Measurements from ENCODE around the gene SNRK.

DNA sequence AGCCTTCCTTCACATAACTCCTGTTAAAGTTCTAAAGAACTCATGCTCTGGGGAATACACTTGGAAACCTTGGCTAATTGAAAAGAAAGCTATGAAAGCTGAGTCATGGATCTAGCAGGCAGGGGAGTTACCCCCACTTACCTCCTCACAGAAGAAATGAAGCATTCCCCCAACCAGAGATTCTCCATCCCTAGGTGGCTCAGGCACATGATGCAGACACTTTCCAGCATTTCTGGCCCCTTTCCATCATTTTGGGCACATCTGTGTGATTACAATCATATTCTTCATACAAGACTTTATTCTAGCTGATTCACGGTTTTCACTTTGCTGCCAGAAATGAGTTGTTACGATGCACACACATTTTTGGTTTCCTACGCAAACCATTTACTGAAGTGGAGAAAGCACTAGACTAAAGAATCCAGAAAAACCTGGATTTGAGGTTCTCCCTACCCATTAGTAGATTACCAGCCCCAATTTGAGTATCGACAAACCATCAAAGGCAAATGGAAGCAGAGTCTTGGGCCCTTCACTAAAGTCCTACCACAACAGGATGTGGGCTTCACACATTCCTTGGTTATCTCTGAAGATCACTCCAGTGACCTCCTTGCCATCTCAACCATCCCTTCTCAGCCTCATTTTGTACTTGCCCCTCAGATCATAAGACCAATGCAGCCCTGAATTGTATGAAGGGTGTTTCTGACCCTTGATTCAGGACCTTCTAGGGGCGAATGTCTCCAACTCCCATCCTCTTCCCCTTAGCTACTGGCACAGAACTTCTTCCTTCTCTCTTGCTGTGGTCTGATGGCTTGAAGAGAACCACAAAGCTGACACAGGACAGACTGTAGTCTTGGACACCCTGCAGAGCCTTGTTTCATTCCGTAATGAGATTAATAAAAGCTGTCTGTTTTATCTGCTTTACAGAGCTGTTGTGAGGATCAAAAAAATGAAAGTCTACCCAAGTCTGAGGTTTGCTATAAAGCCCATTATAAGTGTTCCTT is 42.5 kb upstream of the SNRK start:
- TF ChIP-seq, protein P1, sequence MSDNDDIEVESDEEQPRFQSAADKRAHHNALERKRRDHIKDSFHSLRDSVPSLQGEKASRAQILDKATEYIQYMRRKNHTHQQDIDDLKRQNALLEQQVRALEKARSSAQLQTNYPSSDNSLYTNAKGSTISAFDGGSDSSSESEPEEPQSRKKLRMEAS (IDR thresholded peaks at IDR 0.05) = no peak
- TF ChIP-seq CTCF (IDR thresholded peaks at IDR 0.05 in 2 of 3, conservative IDR thresholded peaks at IDR 0.05 in 1 of 3; ENCODE audit: borderline replicate concordance in 1 of 3, insufficient read depth in 1 of 3, low read depth in 2 of 3, low read length in 2 of 3) (no peak), POLR2A (IDR thresholded peaks at IDR 0.05; ENCODE audit: borderline replicate concordance, extremely low read depth, insufficient read depth, insufficient read length) (no peak), SP1 (IDR thresholded peaks at IDR 0.05; ENCODE audit: low read depth) (no peak), EZH2 (IDR thresholded peaks at IDR 0.05) (no peak)
- TF ChIP-seq, protein P2, sequence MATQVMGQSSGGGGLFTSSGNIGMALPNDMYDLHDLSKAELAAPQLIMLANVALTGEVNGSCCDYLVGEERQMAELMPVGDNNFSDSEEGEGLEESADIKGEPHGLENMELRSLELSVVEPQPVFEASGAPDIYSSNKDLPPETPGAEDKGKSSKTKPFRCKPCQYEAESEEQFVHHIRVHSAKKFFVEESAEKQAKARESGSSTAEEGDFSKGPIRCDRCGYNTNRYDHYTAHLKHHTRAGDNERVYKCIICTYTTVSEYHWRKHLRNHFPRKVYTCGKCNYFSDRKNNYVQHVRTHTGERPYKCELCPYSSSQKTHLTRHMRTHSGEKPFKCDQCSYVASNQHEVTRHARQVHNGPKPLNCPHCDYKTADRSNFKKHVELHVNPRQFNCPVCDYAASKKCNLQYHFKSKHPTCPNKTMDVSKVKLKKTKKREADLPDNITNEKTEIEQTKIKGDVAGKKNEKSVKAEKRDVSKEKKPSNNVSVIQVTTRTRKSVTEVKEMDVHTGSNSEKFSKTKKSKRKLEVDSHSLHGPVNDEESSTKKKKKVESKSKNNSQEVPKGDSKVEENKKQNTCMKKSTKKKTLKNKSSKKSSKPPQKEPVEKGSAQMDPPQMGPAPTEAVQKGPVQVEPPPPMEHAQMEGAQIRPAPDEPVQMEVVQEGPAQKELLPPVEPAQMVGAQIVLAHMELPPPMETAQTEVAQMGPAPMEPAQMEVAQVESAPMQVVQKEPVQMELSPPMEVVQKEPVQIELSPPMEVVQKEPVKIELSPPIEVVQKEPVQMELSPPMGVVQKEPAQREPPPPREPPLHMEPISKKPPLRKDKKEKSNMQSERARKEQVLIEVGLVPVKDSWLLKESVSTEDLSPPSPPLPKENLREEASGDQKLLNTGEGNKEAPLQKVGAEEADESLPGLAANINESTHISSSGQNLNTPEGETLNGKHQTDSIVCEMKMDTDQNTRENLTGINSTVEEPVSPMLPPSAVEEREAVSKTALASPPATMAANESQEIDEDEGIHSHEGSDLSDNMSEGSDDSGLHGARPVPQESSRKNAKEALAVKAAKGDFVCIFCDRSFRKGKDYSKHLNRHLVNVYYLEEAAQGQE (IDR thresholded peaks at IDR 0.05; ENCODE audit: low read depth) = no peak

Data from HCT116 (cell line).